Measurements from ENCODE around the gene CDHR5.

Gene CDHR5

DNA sequence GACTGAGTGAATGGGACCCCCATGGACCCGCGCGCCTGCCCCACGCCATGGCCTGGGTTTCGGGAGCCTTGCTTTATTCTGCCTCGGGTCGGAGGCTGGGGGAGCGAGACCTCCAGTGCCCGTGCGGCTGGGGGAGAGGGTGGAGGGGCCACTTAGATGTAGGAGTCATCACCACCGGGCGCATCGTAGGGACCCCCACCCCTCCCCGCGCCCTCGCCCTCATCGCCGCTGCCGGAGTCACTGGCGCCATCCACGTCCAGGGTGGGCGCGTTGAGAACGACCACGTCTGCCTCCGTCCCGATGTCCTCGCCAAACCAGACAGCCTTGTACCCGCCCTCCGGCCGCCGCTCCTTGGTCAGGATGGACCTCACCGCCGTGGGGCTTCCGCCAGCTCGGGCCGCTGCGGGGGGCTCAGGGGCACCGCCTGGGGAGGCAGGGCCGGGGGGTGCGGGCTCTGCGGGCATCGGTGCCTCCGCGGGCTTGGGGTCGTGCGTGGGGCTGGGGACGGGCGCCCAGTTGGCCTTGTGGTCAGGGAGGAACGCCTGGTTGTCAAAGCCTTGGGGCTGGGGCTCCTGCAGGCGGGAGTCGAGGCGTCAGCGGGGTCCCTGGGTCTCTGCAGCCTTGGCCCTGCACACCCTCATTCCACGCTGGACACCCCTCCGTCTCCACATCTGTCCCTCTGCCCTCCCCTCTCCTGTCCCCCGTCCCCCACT, 7.4 kb downstream of the CDHR5 start:
- no peak overlapping the region for H3K4me3 ChIP-seq (replicated peaks; ENCODE audit: low read depth, low read length)
- TF ChIP-seq, protein P1, sequence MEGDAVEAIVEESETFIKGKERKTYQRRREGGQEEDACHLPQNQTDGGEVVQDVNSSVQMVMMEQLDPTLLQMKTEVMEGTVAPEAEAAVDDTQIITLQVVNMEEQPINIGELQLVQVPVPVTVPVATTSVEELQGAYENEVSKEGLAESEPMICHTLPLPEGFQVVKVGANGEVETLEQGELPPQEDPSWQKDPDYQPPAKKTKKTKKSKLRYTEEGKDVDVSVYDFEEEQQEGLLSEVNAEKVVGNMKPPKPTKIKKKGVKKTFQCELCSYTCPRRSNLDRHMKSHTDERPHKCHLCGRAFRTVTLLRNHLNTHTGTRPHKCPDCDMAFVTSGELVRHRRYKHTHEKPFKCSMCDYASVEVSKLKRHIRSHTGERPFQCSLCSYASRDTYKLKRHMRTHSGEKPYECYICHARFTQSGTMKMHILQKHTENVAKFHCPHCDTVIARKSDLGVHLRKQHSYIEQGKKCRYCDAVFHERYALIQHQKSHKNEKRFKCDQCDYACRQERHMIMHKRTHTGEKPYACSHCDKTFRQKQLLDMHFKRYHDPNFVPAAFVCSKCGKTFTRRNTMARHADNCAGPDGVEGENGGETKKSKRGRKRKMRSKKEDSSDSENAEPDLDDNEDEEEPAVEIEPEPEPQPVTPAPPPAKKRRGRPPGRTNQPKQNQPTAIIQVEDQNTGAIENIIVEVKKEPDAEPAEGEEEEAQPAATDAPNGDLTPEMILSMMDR (IDR thresholded peaks at IDR 0.05; ENCODE audit: low read depth, low read length, missing control alignments) = no peak
- DNase-seq (ENCODE audit: extremely low read depth, low read depth) = no peak

- no peak for DNase-seq (ENCODE audit: extremely low read depth, low read depth)
- no peak overlapping the region for H3K4me3 ChIP-seq (replicated peaks; ENCODE audit: low read depth, low read length)
- TF ChIP-seq, protein P1 (IDR thresholded peaks at IDR 0.05; ENCODE audit: low read depth, low read length, missing control alignments) = no peak
These were observed 8.2 kb downstream of the CDHR5 start for GRCh38 chr11:616320-617198.

GRCh38 chr11:615504-616319, 9.0 kb downstream of the CDHR5 start, which contains the start of gene IRF7:
Gene IRF7 (minus strand): TSS chr11:615950. CDS start chr11:615364, 586 bp downstream.
- TF ChIP-seq, protein P1 (IDR thresholded peaks at IDR 0.05; ENCODE audit: low read depth, low read length, missing control alignments) = no peak
- DNase-seq (ENCODE audit: extremely low read depth, low read depth) = peak; percentile 43

GRCh38 chr11:614623-615503, 9.9 kb downstream of the CDHR5 start:
- DNase-seq (ENCODE audit: extremely low read depth, low read depth) = no peak
- H3K4me3 ChIP-seq (replicated peaks; ENCODE audit: low read depth, low read length) = peak overlapping the region; percentile 53
- TF ChIP-seq, protein P1 (IDR thresholded peaks at IDR 0.05; ENCODE audit: low read depth, low read length, missing control alignments) = no peak

More at GRCh38 chr11:615504-616319, 9.0 kb downstream of the CDHR5 start, which contains the start of gene IRF7:
- H3K4me3 ChIP-seq (replicated peaks; ENCODE audit: low read depth, low read length) = peak within 1 kb of the TSS; percentile 53

- DNase-seq (ENCODE audit: extremely low read depth, low read depth) = no peak
- no peak overlapping the region for H3K4me3 ChIP-seq (replicated peaks; ENCODE audit: low read depth, low read length)
- TF ChIP-seq, protein P1 (IDR thresholded peaks at IDR 0.05; ENCODE audit: low read depth, low read length, missing control alignments) = no peak
These were observed 10.6 kb downstream of the CDHR5 start for GRCh38 chr11:614021-614622.
